IPS-20b (cell line): ENCODE results near the gene ZBTB20.

Experiments
- H3K27ac ChIP-seq: one replicate; pipeline ENCODE4 v1.5.1; 2013; ENCODE audit warnings: low read length
- H3K27me3 ChIP-seq: 2 replicates; pipeline ENCODE4 v1.6.1; 2013; ENCODE audit warnings: mild to moderate bottlenecking, low read length, inconsistent platforms; ENCODE audit not compliant: insufficient read depth
- H3K36me3 ChIP-seq: 2 replicates; pipeline ENCODE4 v1.6.1; 2013; ENCODE audit warnings: low read depth, mild to moderate bottlenecking, inconsistent platforms, low read length, moderate library complexity; ENCODE audit not compliant: insufficient read depth
- H3K4me1 ChIP-seq: 2 replicates; pipeline ENCODE4 v1.6.1; 2013; ENCODE audit warnings: mild to moderate bottlenecking, control low read depth, inconsistent platforms, low read length, moderate library complexity; ENCODE audit not compliant: insufficient read depth
- H3K4me3 ChIP-seq: 2 replicates; pipeline ENCODE4 v1.5.1; 2013; ENCODE audit warnings: mild to moderate bottlenecking, low read length, inconsistent platforms
- H3K9ac ChIP-seq: 2 replicates; pipeline ENCODE4 v1.6.1; 2013; ENCODE audit warnings: low read depth, mild to moderate bottlenecking, inconsistent platforms, low read length, moderate library complexity
- H3K9me3 ChIP-seq: 2 replicates; pipeline ENCODE4 v1.6.1; 2013; ENCODE audit warnings: mild to moderate bottlenecking, low read depth, low read length, inconsistent platforms; ENCODE audit not compliant: insufficient read depth

The ZBTB20 gene

GRCh38 chr3:114622001-114622400 lies 525.1 kb downstream of the ZBTB20 start:
- Histone ChIP-seq H3K36me3 (no peaks in the 10 kb centered on the region), H3K4me1 (peaks cover 3% of the 10 kb centered on the region; the same call in 1 of the 2 replicates), H3K27ac (no peak overlapping the region), H3K27me3 (no peaks in the 10 kb centered on the region), H3K9me3 (no peaks in the 10 kb centered on the region), H3K9ac (no peak overlapping the region), H3K4me3 (no peak overlapping the region)

- Histone ChIP-seq H3K9me3 (no peaks in the 10 kb centered on the region), H3K9ac (no peak overlapping the region), H3K36me3 (no peaks in the 10 kb centered on the region), H3K27ac (no peak overlapping the region), H3K4me1 (peaks cover 3% of the 10 kb centered on the region; the same call in 1 of the 2 replicates), H3K27me3 (no peaks in the 10 kb centered on the region), H3K4me3 (no peak overlapping the region)
Observed at GRCh38 chr3:114619771-114620170, 527.3 kb downstream of the ZBTB20 start.

GRCh38 chr3:114615523-114616085 lies 531.5 kb downstream of the ZBTB20 start:
- Histone ChIP-seq H3K9me3 (no peaks in the 10 kb centered on the region), H3K36me3 (no peaks in the 10 kb centered on the region), H3K27ac (no peak overlapping the region), H3K9ac (no peak overlapping the region), H3K27me3 (no peaks in the 10 kb centered on the region), H3K4me1 (peaks cover 3% of the 10 kb centered on the region; the same call in 1 of the 2 replicates), H3K4me3 (no peak overlapping the region)

- H3K4me3 ChIP-seq, result no peak overlapping the region
- no peak overlapping the region for H3K9ac ChIP-seq
- no peaks in the 10 kb centered on the region for H3K9me3 ChIP-seq
- H3K4me1 ChIP-seq, result no peaks in the 10 kb centered on the region
- H3K36me3 ChIP-seq, result no peaks in the 10 kb centered on the region
- no peak overlapping the region for H3K27ac ChIP-seq
- H3K27me3 ChIP-seq, result no peaks in the 10 kb centered on the region
Observed at GRCh38 chr3:114609973-114610630, 537.0 kb downstream of the ZBTB20 start.

GRCh38 chr3:114608293-114608692 lies 538.8 kb downstream of the ZBTB20 start:
- Histone ChIP-seq H3K4me3 (no peak overlapping the region), H3K4me1 (no peaks in the 10 kb centered on the region), H3K27me3 (no peaks in the 10 kb centered on the region), H3K36me3 (no peaks in the 10 kb centered on the region), H3K27ac (no peak overlapping the region), H3K9me3 (no peaks in the 10 kb centered on the region), H3K9ac (no peak overlapping the region)

GRCh38 chr3:114606336-114606735 lies 540.8 kb downstream of the ZBTB20 start:
- no peaks in the 10 kb centered on the region for H3K36me3 ChIP-seq
- H3K4me3 ChIP-seq, result no peak overlapping the region
- H3K27me3 ChIP-seq, result no peaks in the 10 kb centered on the region
- H3K9me3 ChIP-seq, result no peaks in the 10 kb centered on the region
- H3K9ac ChIP-seq, result no peak overlapping the region
- no peak overlapping the region for H3K27ac ChIP-seq
- H3K4me1 ChIP-seq, result no peaks in the 10 kb centered on the region

GRCh38 chr3:114600571-114600970 lies 546.5 kb downstream of the ZBTB20 start:
- no peaks in the 10 kb centered on the region for H3K4me1 ChIP-seq
- no peaks in the 10 kb centered on the region for H3K27me3 ChIP-seq
- no peaks in the 10 kb centered on the region for H3K36me3 ChIP-seq
- H3K4me3 ChIP-seq, result no peak overlapping the region
- no peak overlapping the region for H3K27ac ChIP-seq
- no peaks in the 10 kb centered on the region for H3K9me3 ChIP-seq
- H3K9ac ChIP-seq, result no peak overlapping the region

GRCh38 chr3:114597871-114598270 lies 549.2 kb downstream of the ZBTB20 start:
- Histone ChIP-seq H3K9me3 (no peaks in the 10 kb centered on the region), H3K9ac (no peak overlapping the region), H3K27me3 (no peaks in the 10 kb centered on the region), H3K4me3 (no peak overlapping the region), H3K27ac (no peak overlapping the region), H3K36me3 (no peaks in the 10 kb centered on the region), H3K4me1 (no peaks in the 10 kb centered on the region)

GRCh38 chr3:114597012-114597411 lies 550.1 kb downstream of the ZBTB20 start:
- no peaks in the 10 kb centered on the region for H3K4me1 ChIP-seq
- no peak overlapping the region for H3K27ac ChIP-seq
- no peak overlapping the region for H3K4me3 ChIP-seq
- H3K36me3 ChIP-seq, result no peaks in the 10 kb centered on the region
- H3K27me3 ChIP-seq, result no peaks in the 10 kb centered on the region
- no peak overlapping the region for H3K9ac ChIP-seq
- no peaks in the 10 kb centered on the region for H3K9me3 ChIP-seq

- no peaks in the 10 kb centered on the region for H3K9me3 ChIP-seq
- H3K27me3 ChIP-seq, result no peaks in the 10 kb centered on the region
- H3K9ac ChIP-seq, result no peak overlapping the region
- H3K36me3 ChIP-seq, result no peaks in the 10 kb centered on the region
- no peaks in the 10 kb centered on the region for H3K4me1 ChIP-seq
- no peak overlapping the region for H3K4me3 ChIP-seq
- H3K27ac ChIP-seq, result no peak overlapping the region
Observed at GRCh38 chr3:114596147-114596546, 550.9 kb downstream of the ZBTB20 start.

GRCh38 chr3:114595522-114596028 lies 551.5 kb downstream of the ZBTB20 start:
- Histone ChIP-seq H3K27ac (no peak overlapping the region), H3K4me3 (no peak overlapping the region), H3K9me3 (no peaks in the 10 kb centered on the region), H3K4me1 (no peaks in the 10 kb centered on the region), H3K27me3 (no peaks in the 10 kb centered on the region), H3K36me3 (no peaks in the 10 kb centered on the region), H3K9ac (no peak overlapping the region)

- no peaks in the 10 kb centered on the region for H3K36me3 ChIP-seq
- no peak overlapping the region for H3K4me3 ChIP-seq
- no peaks in the 10 kb centered on the region for H3K9me3 ChIP-seq
- no peaks in the 10 kb centered on the region for H3K27me3 ChIP-seq
- H3K4me1 ChIP-seq, result no peaks in the 10 kb centered on the region
- no peak overlapping the region for H3K9ac ChIP-seq
- H3K27ac ChIP-seq, result no peak overlapping the region
Observed at GRCh38 chr3:114590309-114591047, 556.6 kb downstream of the ZBTB20 start.
